GM21737 (cell line): ENCODE data around the gene MACF1.
"Not testable (repeated sequence)": the region's sequence is repeated elsewhere in the genome, so short reads cannot be mapped to it uniquely, and the experiment has no call there.

Experiments used
- ATAC-seq: cut with Tn5 transposase; IDR thresholded peaks from one replicate; pipeline ENCODE4 v1.9.1; 2021; ENCODE audit warnings: mild to moderate bottlenecking, moderate library complexity; ENCODE audit not compliant: unreplicated experiment

MACF1 gene

DNA sequence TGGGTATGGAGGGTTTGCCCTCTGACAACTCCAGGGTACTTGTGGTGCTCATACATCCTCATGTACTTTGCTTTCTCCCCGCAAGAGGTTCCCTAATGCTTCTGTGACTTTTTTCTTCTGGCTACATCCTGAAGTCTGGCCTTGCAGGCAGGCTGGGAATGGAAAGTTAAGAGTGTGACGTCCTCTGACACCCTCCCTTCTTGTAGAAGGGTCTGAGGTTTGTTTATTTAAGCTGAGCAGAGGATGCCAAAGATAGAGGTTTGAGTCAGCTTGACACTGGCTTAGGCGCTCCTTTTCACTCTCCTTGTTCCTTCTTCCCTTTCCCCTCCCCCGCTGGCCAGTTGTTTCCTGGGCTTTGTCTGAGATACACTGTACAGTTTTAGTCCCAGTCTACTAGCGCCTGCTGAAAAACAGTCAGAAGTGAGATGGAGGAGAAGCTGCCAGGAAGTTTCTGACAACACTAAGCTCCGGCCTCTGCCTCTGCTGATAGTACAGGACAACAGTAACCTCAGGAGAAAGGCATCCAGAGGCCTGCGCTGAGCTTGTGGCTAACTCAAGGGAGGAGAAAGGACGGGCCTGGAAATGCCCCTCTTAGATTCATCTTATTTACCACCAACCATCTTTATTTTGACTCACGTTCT lies at the start of gene MACF1:
Gene MACF1, plus strand, starts transcription at position 255 of the 641 bp plus-strand sequence. Its CDS starts 328 bp downstream, at position 583.
- ATAC-seq: no peak

GRCh38 chr1:39157304-39157703 lies 47.2 kb upstream of the MACF1 start:
- ATAC-seq: no peak

- ATAC-seq: no peak
Measured at GRCh38 chr1:39158327-39159086, 46.0 kb upstream of the MACF1 start.

DNA sequence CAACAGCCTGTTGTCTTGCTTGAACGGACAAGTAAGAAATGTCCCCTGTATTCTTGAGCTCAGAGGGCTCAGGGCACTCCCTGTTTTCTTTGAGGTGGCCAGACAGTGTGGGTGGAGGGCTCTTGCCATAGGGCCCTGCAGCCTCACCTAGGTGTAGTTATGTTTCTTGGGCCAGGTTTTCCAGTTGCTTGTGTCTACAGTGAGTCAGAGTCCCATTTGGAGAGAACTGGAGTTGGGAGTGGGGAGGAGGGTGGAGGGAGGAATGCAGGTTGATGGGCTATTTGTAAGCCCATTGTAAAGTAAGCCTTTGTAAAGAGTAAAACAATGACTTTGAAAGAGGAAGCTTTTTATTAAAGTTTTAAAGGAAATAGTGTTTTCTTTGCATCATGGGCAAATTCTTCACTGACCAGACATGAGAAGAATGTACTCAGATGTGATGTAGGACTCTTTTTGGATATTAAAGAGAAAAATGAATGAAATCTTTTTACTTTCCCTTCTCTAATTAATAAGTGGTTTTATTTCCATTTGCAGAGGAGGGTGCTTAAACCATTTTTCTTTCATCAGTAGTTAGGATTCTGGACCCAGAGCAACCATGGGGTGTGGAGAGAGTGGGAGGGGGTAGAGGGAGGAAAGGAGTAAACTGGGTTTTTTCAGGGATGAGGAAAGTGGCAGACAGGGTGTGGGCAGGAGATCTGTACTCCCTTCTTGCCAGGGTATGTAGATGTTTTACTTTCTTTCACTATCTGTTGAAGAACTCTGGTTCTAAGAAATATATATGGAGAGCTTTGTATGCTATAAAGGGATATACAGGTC lies 45.1 kb upstream of the MACF1 start:
- ATAC-seq: no peak

DNA sequence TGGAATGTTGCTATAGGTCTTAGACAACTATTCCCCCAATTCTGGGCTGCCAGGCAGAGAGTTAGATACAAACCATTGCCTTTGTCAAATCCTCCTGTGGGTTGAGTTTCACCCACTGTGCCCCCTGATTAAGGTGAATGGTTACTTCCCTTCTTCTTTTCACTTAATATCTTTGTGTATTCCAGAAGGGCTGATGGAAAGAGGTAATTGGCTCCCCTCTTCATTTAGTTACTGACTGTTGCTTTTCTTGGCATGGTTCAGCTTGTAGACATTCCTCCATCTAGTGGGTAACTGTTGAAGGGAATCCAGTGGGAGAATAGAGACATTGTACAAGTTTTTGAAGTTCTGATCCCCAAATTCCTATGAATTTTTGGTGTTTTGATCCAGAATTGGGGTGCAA lies 43.8 kb upstream of the MACF1 start:
- no peak for ATAC-seq

- not testable (repeated sequence) for ATAC-seq
Measured at GRCh38 chr1:39161811-39162210, 42.7 kb upstream of the MACF1 start.

DNA sequence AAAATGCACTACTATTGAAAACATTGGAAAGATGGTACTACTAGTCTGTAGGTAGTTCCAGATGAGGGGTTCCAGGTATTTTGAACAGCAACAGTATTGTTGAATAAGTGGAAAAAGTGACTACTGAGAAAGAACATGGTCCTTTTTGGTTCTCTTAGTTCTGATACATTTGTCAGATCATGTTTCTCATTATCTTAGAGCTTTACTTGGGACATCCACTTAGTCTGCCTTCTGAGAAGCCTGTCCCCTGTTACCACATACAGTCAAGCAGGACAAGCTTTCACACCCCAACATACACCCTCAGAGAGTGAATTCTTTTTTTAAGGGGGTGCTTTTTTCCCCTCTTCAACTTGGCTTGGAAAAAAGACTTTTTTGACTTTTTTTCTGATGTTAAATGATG lies 41.0 kb upstream of the MACF1 start:
- no peak for ATAC-seq

DNA sequence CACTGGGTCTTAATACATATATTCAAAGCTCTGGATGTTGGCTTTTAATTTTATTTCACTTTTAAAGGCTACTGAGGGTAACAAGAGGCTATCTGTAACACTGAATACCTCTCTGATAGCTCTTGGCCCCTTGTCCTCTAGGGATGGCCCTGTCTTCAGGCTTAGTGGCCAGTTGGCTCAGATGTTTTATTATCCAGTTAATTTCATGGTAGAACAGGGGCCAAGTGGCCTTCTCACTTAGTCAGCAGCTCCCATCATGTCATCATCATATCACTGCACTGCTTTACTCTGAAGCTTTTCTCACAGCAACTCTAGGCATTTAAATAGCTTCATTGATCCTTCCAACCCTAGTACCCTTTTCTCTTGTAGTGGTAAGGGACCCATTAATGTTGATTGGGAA lies 40.2 kb upstream of the MACF1 start:
- no peak for ATAC-seq

- no peak for ATAC-seq
Measured at GRCh38 chr1:39165049-39165448, 39.4 kb upstream of the MACF1 start.

DNA sequence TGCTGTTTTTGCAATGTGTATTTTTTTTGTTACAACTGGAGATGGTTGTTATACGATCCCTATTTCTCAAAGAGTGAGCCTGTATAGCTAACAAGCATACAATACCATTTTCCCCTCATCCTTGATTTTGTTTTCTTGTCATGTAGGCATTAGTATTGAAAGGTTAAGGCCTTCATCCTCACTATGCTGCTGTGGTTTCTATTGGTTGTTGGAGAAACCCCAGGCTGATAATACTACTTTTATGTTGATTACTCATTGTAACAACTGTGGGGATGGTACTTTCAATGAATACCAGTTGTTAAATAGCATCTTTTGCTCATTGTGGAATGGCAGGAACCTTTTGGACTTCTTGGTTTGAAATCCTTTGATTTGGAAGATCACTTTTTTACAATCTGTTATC lies 39.0 kb upstream of the MACF1 start:
- ATAC-seq: no peak

DNA sequence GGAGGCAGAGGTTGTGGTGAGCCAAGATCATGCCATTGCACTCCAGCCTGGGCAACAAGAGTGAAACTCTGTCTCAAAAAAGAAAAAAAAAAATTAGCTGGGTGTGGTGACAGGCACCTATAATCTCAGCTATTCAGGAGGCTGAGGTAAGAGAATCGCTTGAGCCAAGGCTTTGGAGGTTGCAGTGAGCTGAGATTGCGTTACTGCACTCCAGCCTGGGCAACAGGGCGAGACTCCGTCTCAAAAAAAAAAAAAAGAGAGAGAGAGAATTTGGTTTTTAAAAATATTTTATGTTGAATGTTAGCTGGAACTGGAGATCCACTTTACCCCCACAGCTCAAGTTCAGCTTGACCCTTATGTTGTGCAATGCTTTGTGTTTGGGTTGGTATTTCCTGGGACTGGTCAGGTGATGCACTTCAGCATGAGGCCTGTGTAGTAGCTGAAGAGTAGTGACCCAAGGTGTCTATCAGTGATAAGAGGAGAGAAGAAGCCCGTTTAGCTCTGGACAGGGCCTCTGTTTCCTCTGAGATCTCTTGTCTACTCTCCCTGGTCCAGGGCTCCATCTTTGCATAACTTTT lies 36.8 kb upstream of the MACF1 start:
- ATAC-seq: no peak

DNA sequence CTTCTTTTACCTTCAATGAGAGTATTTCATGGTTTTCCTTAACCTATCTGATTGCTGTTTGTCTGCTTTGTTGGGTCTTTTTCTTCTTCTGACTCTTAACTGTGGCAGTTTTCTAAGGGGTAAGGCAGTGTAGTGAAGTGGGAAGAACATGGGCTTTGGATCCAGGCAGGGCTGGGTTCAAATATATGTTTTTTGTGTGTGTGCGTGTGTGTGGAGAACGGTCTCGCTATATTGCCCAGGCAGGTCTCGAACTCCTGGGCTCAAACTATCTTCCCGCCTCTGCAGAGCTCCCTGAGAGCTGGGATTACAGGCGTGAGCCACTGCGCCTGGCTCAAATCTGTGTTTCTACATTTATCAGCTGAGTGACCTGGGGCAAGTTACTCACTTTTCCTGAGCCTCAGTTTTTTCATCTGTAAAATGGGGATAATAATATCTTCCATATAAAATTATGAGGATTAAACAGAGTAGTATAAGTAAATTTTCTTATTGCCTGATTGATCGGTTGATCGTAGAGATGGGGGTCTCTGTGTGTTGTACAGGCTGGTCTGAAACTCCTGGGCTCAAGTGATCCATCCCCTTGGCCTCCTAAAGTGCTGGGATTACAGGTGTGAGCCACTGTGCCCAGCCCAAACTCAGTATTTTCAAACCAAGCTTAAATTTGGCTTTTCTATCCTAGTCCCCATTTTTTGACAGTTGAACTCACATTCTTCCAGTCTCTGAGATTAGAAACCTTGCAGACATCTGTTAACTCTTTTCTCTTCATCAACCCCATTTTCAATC lies 36.0 kb upstream of the MACF1 start:
- ATAC-seq: no peak

- ATAC-seq: no peak
Measured at GRCh38 chr1:39170731-39171667, 33.5 kb upstream of the MACF1 start.

GRCh38 chr1:39173119-39173994 lies 31.1 kb upstream of the MACF1 start:
- no peak for ATAC-seq

DNA sequence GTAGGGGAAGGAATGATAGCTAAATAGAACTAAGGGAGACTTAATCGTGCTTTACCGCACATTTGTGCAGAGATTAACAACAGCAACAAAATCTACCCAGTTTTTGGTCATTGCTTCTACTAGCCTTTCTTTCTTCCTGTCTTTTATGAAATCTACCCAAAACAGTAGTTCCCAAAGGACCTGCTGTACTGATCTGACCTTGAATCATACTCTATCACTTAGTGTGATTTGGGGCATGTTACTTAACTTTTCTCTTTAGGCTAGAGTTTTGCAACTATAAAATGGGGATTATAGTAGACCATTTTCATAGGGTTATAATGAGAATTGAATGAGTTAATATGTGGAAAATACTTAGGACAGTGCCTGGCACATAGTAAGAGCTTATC lies 30.5 kb upstream of the MACF1 start:
- ATAC-seq: no peak

DNA sequence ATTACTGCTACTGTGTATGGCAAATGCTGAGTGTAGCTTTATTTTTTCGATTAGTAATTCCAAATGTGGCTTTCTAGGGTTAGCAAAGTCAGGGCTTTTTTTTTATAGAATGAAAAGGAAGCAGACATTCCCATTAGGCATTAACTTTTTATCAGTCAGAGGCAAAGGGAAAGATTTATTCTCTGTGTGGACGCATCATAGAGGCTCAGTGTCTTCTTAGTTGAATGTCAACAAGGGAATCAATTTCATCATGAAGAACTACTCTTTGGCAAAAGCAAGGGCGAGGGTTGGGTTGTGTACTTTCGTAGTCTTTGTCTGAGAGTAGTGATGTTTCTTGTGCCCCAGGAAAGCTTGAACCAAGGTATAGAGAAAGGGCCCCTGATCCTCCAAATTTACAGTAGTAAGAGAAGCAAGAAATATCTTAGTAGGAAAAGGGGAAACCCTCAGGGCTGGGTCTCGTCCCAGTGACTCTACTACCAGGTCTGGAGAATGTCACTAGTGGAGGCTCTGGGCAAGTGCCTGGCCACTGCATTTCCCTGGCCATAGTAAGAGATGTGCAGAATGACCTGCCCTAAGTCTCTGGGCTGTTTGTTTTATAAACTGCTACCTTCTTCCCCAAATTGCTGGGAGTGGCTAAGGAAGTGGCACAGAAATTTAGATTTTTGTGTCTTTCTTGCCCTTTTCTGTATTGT lies 30.0 kb upstream of the MACF1 start:
- ATAC-seq: no peak

GRCh38 chr1:39177706-39178105 lies 26.8 kb upstream of the MACF1 start:
- no peak for ATAC-seq
